A549 (cell line): ENCODE results near the gene DHDH. TPM values are rescaled to one million over a fixed set of nuclear protein-coding genes. Genes with fewer than 3 reads are reported as not detected.

Experiments used
- ATAC-seq, 2 experiments: fragments of 200-7000 bp in 1 of 2; fragments of >200 bp in 1 of 2; cut with Nextera tagmentation in 1 of 2; cut with Tn5 transposase in 1 of 2; 3 replicates each; pipeline versions ENCODE4 v1.8.0 to v1.9.1; 2018 to 2020; ENCODE audit warnings: mild to moderate bottlenecking in 1 of 2, moderate library complexity in 1 of 2
- CTCF ChIA-PET: fragments of 300-600 bp; sonication (Branson Sonifier 250); formaldehyde crosslinking; extraction: SDS; loops from one replicate; lab custom pipeline; 2021; ENCODE audit warnings: antibody characterized with exemption, inconsistent platforms; lab: Yijun Ruan, JAX
- POLR2A ChIA-PET: fragments of 350-600 bp; formaldehyde crosslinking; extraction: SDS; loops from one replicate; lab custom pipeline; 2021; ENCODE audit warnings: antibody characterized with exemption, inconsistent platforms; lab: Yijun Ruan, JAX
- DNase-seq, 2 experiments: peaks; one replicate each; pipeline versions ENCODE4 v3.0.0 to v3.0.0-alpha.2; 2011 to 2016; ENCODE audit warnings: low read depth in 1 of 2, low spot score in 1 of 2
- FAIRE-seq: peaks from 2 replicates; lab custom pipeline; 2011; peaks lifted over from hg19 to GRCh38; lab: Jason Lieb, UNC
- H3K27ac ChIP-seq, 2 experiments: fragments of >200 bp; sonication (Bioruptor Twin); formaldehyde crosslinking; 3 replicates each; pipeline ENCODE4 v1.5.1; 2016 to 2017
- H3K4me1 ChIP-seq: fragments of >200 bp; sonication (Bioruptor Twin); formaldehyde crosslinking; 3 replicates; pipeline ENCODE4 v1.6.1; 2016
- H3K4me2 ChIP-seq: fragments of >200 bp; sonication (Bioruptor Twin); formaldehyde crosslinking; 3 replicates; pipeline ENCODE4 v1.6.1; 2016
- H3K4me3 ChIP-seq: fragments of >200 bp; sonication (Bioruptor Twin); formaldehyde crosslinking; 3 replicates; pipeline ENCODE4 v1.5.1; 2016
- H3K9me3 ChIP-seq: fragments of >200 bp; sonication (Bioruptor Twin); formaldehyde crosslinking; 3 replicates; pipeline ENCODE4 v1.6.1; 2016
- CEBPB ChIP-seq, 2 experiments: fragments of >200 bp in 1 of 2; sonication (Bioruptor Twin) in 1 of 2; formaldehyde crosslinking in 1 of 2; IDR thresholded peaks; 2 replicates each; pipeline ENCODE4 v1.6.1; 2012 to 2016
- CHD2 ChIP-seq: fragments of 150-350 bp; IDR thresholded peaks from 2 replicates; pipeline ENCODE4 v1.6.1; 2014; ENCODE audit warnings: low read length; ENCODE audit not compliant: partially characterized antibody
- EHF ChIP-seq: fragments of 250-450 bp; sonication (Bioruptor Pico); IDR thresholded peaks from 2 replicates; pipeline ENCODE4 v1.5.0; 2020; ENCODE audit warnings: mild to moderate bottlenecking
- ESRRA ChIP-seq: fragments of 150-350 bp; IDR thresholded peaks from 2 replicates; pipeline ENCODE4 v1.6.1; 2014; ENCODE audit warnings: mild to moderate bottlenecking, low read length, borderline replicate concordance
- FOXS1 ChIP-seq: fragments of 250-450 bp; sonication (Bioruptor Pico); IDR thresholded peaks from 2 replicates; pipeline ENCODE4 v1.5.0; 2020; ENCODE audit warnings: mild to moderate bottlenecking, moderate library complexity
- HEYL ChIP-seq: fragments of 250-450 bp; sonication (Bioruptor Pico); IDR thresholded peaks from 2 replicates; pipeline ENCODE4 v1.8.0; 2021; ENCODE audit warnings: mild to moderate bottlenecking, moderate library complexity
- HMGXB4 ChIP-seq: fragments of 250-450 bp; sonication (Bioruptor Pico); IDR thresholded peaks from 2 replicates; pipeline ENCODE4 v1.5.0; 2021; ENCODE audit warnings: mild to moderate bottlenecking, moderate library complexity, borderline replicate concordance
- HOXB13 ChIP-seq: fragments of 250-450 bp; sonication (Bioruptor Pico); IDR thresholded peaks from 2 replicates; pipeline ENCODE4 v1.5.0; 2020; ENCODE audit warnings: low read depth, mild to moderate bottlenecking, moderate library complexity
- HOXB5 ChIP-seq: fragments of 250-450 bp; sonication (Bioruptor Pico); IDR thresholded peaks from 2 replicates; pipeline ENCODE4 v1.5.0; 2020; ENCODE audit warnings: mild to moderate bottlenecking, moderate library complexity
- JUNB ChIP-seq: fragments of >200 bp; sonication (Bioruptor Twin); formaldehyde crosslinking; IDR thresholded peaks from 2 replicates; pipeline ENCODE4 v1.6.1; 2016
- MAFK ChIP-seq: fragments of 450-650 bp; IDR thresholded peaks from 2 replicates; pipeline ENCODE4 v1.6.1; 2014; ENCODE audit not compliant: partially characterized antibody
- MAX ChIP-seq: IDR thresholded peaks from 2 replicates; pipeline ENCODE4 v1.6.1; 2012
- NFE2L2 ChIP-seq: fragments of 150-350 bp; conservative IDR thresholded peaks from 2 replicates; pipeline ENCODE4 v1.6.1; 2014; ENCODE audit warnings: low read length
- NR3C1 ChIP-seq: fragments of >200 bp; sonication (Bioruptor Twin); formaldehyde crosslinking; IDR thresholded peaks from 3 replicates; pipeline ENCODE4 v1.6.1; 2017
- RAD21 ChIP-seq, 2 experiments: fragments of >200 bp in 1 of 2; sonication (Bioruptor Twin) in 1 of 2; formaldehyde crosslinking in 1 of 2; IDR thresholded peaks in 1 of 2; conservative IDR thresholded peaks in 1 of 2; 2 replicates in 1 of 2; 3 replicates in 1 of 2; pipeline ENCODE4 v1.6.1; 2012 to 2018; ENCODE audit warnings: inconsistent platforms in 1 of 2
- USF2 ChIP-seq: fragments of 450-650 bp; IDR thresholded peaks from 2 replicates; pipeline ENCODE4 v1.6.1; 2014; ENCODE audit warnings: antibody characterized with exemption
- ZFP36 ChIP-seq: fragments of 450-650 bp; IDR thresholded peaks from 2 replicates; pipeline ENCODE4 v1.6.1; 2014; ENCODE audit warnings: borderline replicate concordance; ENCODE audit not compliant: partially characterized antibody
- ZNF302 ChIP-seq: fragments of 250-450 bp; sonication (Bioruptor Pico); IDR thresholded peaks from 2 replicates; pipeline ENCODE4 v1.9.0; 2021; ENCODE audit warnings: inconsistent platforms, mild to moderate bottlenecking, moderate library complexity
- WGBS: methylation state at CpG from one replicate; pipeline ENCODE4 v1.1.6; 2017; ENCODE audit errors: missing lambda C conversion rate; 5-methylcytosine and 5-hydroxymethylcytosine counted together
- polyA plus RNA-seq, 4 experiments: library from polyadenylated mRNA; depleted of rRNA in 3 of 4; stranded (reverse); fragments of >200 nt; fragmentation: RNase III in 1 of 4; extraction: RNeasy Plus Mini Kit Qiagen cat#74134 plus additional on column Dnase treatment in 1 of 4; gene quantifications; 2 replicates in 3 of 4; 3 replicates in 1 of 4; pipeline ENCODE4 v1.2.3, GENCODE V29; 2011 to 2017

The DHDH gene
- polyA plus RNA-seq, 2 of the 4 experiments (the other 2 are of a cell fraction) = 0.78 to 1.2 TPM

GRCh38 chr19:48970923-48971395 is 37.5 kb downstream of the DHDH start (continued):
- TF ChIP-seq ZNF302 (CRISPR knock-in tag) (no peak), ESRRA (no peak), MAFK (no peak), EHF (CRISPR knock-in tag) (no peak), NFE2L2 (no peak), RAD21 (conservative IDR thresholded peaks at IDR 0.05 in 1 of 2, IDR thresholded peaks at IDR 0.05 in 1 of 2) (peak; percentile 96 to 97)

GRCh38 chr19:48975947-48976847 is 42.7 kb downstream of the DHDH start:
- Histone ChIP-seq H3K4me2 (no peak overlapping the region), H3K4me1 (peaks cover 13% of the 10 kb centered on the region), H3K27ac (no peak overlapping the region), H3K9me3 (no peaks in the 10 kb centered on the region), H3K4me3 (no peak overlapping the region)
- TF ChIP-seq NR3C1 = no peak
- TF ChIP-seq HOXB13 (CRISPR knock-in tag) = 0 out of 2 replicates have a peak, but pooled peaks have one; percentile 22
- TF ChIP-seq FOXS1 (CRISPR knock-in tag) = 0 out of 2 replicates have a peak, but pooled peaks have one; percentile 29
- peak; percentile 46 to 72; a peak in 5 of 6 replicates for ATAC-seq
- 86% methylated on average over 13 of the region's 13 CpGs for WGBS
- DNase-seq = peak in 1 of 2 experiments; percentile 47
- ChIA-PET CTCF (interaction anchor here (0.6 to 19.0 kb wide), 11 partner anchors 9 to 330 kb away, joined by 3 to 360 read pairs (median 5); partner anchors contain the start of genes CA11, GYS1 and RUVBL2), POLR2A (interaction anchor here (0.6 to 1.8 kb wide), 6 partner anchors 9 to 139 kb away, joined by 3 to 4 read pairs (median 3); partner anchors contain the start of genes PPP1R15A and RUVBL2)
- no peak for FAIRE-seq

GRCh38 chr19:48977061-48977460 is 43.6 kb downstream of the DHDH start:
- no peak for FAIRE-seq
- TF ChIP-seq USF2 = no peak
- peaks cover 13% of the 10 kb centered on the region for H3K4me1 ChIP-seq
- POLR2A ChIA-PET = interaction anchor here (1.2 kb wide), 2 partner anchors 9 to 358 kb away, joined by 3 read pairs; partner anchors contain the start of genes RPL18 and SPHK2
- DNase-seq = no peak
- no peak overlapping the region for H3K4me3 ChIP-seq
- H3K9me3 ChIP-seq = no peaks in the 10 kb centered on the region
- H3K4me2 ChIP-seq = no peak overlapping the region
- 77% methylated on average over 2 of the region's 2 CpGs for WGBS
- no peak for ATAC-seq
- CTCF ChIA-PET = interaction anchor here (0.8 to 19.0 kb wide), 13 partner anchors 9 to 331 kb away, joined by 3 to 360 read pairs (median 5); partner anchors contain the start of genes CA11, GYS1, NUCB1 and RUVBL2
- H3K27ac ChIP-seq = no peak overlapping the region

- ChIA-PET POLR2A (no interaction called here), CTCF (interaction anchor here (0.6 to 19.0 kb wide), 5 partner anchors 11 to 187 kb away, joined by 3 to 360 read pairs (median 8); partner anchors contain the start of genes GYS1 and RUVBL2)
- peak in 1 of 2 experiments; percentile 19; a peak in 1 of 6 replicates for ATAC-seq
- TF ChIP-seq ZFP36 = no peak
- TF ChIP-seq HOXB5 (CRISPR knock-in tag) = no peak
- TF ChIP-seq HEYL (CRISPR knock-in tag) = no peak
- TF ChIP-seq JUNB = no peak
- TF ChIP-seq ZNF302 (CRISPR knock-in tag) = no peak
- no peak for TF ChIP-seq MAX
- TF ChIP-seq CEBPB (IDR thresholded peaks at IDR 0.05) = no peak
- no peak for TF ChIP-seq HMGXB4 (CRISPR knock-in tag)
- TF ChIP-seq CHD2 = no peak
- no peak for TF ChIP-seq MAFK
- Histone ChIP-seq H3K4me3 (no peak overlapping the region), H3K9me3 (no peaks in the 10 kb centered on the region), H3K4me2 (no peak overlapping the region), H3K4me1 (peaks cover 13% of the 10 kb centered on the region), H3K27ac (no peak overlapping the region)
- DNase-seq = no peak
- 90% methylated on average over 9 of the region's 9 CpGs for WGBS
- no peak for FAIRE-seq
Observed at GRCh38 chr19:48982280-48982679, 48.8 kb downstream of the DHDH start.
